DMS53 (cell line): ENCODE measurements around the gene LRRC59.
"Not testable (repeated sequence)": the region's sequence is repeated elsewhere in the genome, so short reads cannot be mapped to it uniquely, and the experiment has no call there.

Experiments
- DNase-seq: peaks from one replicate; lab custom pipeline; 2025; lab: John Stamatoyannopoulos, UW

The LRRC59 gene

DNA sequence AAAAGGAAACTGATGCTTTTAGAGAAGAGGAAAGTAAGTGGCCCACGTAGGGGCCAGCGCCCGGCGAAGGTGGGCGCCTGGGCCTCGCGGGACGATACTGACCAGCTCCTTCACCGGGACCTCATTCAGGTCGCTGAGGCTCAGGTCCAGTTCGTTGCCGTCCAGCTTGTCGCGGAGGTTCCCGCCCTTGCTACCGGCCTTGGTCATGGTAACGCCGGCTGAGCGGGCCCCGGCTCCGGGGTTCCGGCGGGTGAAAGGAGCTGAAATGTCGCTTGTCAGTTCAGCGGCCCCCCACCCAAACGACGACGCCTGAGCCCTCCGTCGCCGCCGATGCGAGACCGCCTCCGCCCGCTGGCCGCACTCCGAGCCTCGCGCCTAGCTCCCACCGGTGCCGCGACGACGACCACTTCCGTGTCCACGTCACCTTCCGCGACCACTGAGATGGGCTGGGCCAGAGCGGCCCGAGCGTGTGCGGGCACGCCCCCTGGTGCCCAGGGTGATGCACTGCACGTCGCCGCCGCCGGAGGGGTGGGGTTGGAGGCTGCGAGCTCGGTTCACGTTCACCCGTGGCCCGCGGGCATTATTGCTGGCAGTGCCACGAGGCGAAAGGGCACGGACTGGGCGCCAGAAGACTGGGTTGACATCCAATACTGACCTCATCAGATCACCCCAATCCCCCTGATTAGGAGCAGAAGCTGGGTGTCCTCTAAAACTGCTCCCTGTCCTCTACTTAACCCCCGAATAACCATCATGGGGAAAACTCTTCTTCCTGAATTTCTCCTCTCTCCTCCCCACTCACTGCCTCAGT is at the start of gene LRRC59:
TSS of gene LRRC59 (minus strand) at position 413 of the 808 bp plus-strand sequence. CDS start at position 207, 206 bp downstream.
- DNase-seq = peak; percentile 95

DNA sequence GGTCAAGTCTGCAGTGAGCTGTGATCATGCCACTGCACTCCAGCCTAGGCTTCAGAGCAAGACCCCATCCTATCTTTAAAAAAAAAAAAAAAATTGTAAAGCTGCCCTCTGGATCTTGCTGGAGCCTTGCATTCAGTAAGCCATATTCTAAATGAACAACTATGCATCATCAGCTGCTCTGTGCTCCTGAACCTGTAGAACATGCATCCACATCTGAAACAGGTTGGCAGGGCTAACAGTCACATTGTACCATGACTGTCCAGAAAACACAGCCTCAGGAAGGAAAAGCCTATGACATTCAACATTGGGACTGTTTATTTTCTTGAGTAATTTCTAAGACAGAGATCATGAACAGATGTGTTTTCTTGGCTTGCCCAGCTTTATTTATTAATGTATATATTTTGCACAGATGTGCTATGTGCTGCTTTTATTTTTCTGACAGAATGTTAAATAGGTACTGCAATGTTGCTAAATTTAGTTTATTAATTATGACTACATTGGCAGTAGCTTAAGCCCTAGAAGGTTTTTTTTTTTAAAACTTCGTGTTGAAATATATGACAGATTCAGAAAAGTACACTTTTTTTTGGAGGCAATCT is 48.5 kb upstream of the LRRC59 start:
- DNase-seq = no peak

GRCh38 chr17:50444841-50445715 is 47.8 kb upstream of the LRRC59 start:
- no peak for DNase-seq

DNA sequence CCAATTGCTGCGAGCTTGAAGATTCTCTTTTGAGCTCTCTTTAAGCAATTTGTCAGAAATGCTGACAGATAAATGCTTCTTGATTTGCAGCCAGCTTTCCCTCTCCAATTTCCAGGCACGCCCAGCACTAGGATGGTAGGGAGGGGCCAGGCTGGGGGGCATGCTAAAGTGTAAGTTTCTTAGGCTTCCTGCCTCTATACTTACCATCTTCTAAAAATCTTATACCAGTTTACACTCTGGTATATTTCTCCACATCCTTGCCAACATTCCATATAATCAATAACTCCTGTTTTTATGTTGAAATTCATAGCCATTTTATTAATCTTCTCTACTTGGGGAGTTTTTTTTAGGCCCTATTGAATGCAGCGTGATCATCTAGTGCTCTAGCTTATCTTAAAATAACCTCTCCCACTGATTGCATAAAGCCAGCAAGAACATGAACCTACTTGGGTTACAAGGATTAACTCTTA is 46.2 kb upstream of the LRRC59 start:
- DNase-seq = peak; percentile 47

DNA sequence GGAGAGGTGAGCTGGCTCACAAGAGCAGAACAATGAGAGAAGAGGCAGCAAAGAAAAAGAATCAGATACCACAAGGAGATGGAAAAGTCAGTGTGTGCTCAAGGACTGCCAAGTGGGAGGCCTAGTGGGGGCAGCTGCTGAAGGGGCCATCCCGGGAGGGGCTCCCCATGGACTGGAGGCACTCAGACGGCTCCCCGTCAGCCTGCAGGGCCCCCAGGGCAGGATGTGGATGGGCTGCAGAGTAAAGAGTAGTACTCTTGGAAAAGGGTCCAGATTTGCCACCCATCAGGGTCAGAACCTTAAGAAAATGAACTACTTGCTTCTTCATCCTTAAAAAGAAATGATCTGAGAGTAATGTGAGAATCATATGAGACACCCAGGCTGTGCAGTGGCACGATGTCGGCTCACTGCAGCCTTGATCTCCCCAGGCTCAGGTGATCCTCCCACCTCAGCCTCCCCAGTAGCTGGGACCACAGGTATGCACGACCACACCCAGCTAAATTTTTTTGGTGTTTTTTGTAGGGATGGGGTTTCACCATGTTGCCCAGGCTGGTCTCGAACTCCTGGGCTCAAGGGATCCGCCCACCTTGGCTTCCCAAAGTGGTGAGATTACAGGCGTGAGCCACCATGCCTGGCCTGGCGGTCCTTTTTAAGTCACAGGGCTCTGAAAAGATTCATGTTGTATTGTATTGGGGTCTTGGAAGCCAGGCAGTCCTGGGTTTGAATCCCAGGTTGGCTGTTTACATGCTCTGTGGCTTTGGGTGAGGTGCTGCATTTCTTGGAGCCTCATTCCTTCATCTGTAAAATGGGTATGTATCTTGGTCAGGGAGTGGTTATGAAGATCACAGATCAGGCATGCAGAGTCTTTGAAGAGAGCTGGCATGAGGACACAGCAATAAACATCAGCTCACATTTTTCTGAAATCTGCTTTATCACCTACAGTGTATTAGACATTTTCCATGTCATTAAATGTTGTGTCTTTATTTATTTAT is 43.8 kb upstream of the LRRC59 start:
- DNase-seq = no peak

DNA sequence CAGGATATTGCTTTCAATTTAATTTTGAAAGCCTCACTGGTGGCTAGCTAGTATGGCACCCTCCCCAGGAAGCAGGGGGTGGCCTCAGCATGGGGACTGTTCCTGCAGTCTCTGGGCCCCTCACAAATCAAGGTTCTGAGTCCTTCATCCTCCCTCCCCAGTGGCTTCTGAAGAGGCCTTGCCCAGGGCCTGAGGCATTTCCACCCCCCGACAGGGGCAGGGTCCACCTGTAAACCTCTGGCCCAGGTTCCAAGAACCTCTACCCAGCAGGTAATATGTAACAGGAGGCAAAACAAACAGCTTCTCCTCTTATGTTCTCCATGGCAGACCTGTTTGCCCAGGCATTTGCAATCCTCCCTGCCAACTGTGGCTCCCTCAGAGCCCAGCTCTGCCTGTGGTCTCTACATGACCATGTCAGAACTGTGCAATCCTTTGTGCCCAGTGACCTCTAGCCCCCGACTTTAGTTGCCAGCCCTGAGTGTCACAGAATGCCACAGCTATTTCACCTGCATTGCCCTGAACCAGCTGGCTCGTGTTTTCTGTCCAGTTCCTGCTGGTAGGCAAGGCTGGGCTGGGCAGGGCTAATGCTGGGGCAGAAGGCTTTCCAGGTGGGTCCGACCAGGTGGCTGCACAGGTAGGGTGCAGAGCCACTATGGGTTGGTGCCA is 43.0 kb upstream of the LRRC59 start:
- DNase-seq = peak; percentile 91

DNA sequence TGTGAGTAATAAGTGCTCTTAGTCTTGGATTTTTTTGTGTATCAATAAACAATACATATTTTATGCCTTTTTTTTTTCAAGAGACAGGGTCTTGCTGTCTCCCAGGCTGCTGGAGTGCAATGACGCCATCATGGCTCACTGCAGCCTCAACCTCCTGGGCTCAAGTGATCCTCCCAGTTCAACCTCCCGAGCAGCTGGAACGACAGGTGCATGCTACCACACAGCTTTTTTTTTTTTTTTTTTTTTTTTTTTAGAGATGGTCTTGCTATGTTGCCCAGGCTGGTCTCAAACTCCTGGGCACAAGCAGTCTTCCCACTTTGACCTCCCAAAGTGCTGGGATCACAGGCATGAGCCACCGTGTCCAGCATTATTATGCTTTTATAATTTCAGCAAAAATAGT is 41.7 kb upstream of the LRRC59 start:
- peak; percentile 89 for DNase-seq

DNA sequence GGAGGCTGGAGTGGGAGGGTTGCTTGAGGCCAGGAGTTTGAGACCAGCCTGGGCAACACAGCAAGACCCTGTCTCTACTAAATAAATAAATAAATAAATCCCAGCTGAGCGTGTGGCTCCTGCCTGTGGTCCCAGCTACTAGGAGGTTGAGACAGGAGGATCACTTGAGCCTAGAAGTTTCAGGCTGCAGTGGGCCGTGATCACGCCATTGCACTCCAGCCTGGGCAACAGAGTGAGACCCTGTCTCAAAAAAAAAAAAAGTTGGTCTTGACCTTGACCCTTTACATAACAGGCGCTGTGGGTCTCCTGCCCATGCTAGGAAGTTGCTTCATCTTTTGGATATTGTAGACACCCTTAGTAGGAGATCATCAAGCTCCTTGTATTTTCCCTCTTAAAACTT is 40.1 kb upstream of the LRRC59 start:
- DNase-seq = no peak

DNA sequence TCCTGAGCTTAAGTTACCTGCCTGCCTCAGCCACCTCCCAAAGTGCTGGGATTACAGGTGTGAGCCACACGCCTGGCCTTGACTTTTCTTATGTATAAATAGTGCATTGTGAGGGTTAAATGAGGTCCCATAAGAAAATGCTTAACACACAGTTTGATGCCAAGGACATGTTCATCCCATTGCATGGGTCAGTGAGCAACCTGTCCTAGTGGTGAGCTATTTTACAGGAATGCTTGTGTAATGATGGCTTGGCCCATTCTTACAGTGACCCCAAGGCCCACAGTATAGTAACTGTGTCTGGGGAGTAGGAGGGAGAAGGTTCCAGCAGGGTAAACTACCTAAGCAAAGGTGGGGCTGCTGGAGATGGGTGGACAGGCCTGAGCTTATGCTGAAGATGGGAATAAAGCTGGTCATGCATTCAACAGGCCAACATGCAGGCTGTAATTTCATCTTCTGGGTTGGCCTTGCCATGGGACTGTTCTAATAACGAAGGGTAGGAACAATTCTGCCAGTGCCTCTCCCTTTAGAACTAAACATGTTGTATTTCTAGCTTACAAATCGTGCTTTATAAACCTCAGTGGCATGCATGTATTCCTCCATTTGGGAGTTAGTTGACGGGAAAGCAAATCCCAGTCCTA is 34.9 kb upstream of the LRRC59 start:
- DNase-seq = no peak

- DNase-seq = no peak
Observed at GRCh38 chr17:50430821-50431618, 33.7 kb upstream of the LRRC59 start.

- DNase-seq = no peak
Observed at GRCh38 chr17:50429793-50430192, 32.5 kb upstream of the LRRC59 start.

- no peak for DNase-seq
Observed at GRCh38 chr17:50428831-50429424, 31.6 kb upstream of the LRRC59 start.

- DNase-seq = not testable (repeated sequence)
Observed at GRCh38 chr17:50428126-50428525, 30.8 kb upstream of the LRRC59 start.

DNA sequence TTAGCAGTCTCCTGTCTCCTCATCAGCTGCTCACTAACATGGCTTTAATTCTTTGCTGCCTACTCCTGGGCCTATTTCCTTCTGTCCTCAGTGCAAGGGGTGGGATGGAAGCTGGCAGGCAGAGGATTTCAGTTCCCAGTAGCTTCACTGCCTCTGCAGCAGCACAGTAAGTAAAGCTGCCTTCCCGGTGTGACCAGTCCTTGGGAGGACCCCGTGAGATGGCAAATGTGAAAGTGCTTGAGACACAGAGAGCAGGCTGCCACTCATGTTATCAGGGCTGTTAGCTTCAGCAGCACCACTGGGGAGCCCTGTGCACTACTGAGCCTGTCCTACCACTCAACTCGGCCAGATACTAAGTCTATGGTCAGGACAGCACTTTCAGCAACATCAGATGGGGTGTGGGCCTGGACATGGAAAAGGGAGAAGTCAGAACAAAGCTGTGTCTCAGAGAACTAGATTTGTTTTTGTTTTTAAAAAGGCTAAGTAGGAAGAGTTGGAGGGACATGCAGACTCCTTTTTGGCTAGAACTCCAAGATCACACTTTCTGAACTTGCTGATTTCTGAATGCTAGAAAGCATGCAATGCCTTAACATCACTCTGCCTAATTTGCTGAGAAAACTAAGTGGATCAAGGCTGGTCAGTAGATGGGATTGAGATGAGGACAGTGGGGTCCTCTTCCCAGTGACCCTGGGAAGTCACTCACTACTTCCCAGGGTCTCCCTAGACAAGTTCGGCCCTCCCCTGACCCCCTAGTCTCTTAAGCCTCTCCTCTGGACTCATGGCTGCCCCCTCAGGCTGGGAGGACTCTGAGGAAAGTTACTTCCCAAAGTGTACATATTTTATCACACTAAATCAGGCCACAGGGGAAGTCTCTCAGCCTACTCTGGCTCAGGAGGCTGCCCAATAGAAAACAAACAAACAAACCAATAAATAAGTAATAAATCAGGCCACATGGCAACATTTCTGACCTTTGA is 29.8 kb upstream of the LRRC59 start:
- DNase-seq = peak; percentile 57

DNA sequence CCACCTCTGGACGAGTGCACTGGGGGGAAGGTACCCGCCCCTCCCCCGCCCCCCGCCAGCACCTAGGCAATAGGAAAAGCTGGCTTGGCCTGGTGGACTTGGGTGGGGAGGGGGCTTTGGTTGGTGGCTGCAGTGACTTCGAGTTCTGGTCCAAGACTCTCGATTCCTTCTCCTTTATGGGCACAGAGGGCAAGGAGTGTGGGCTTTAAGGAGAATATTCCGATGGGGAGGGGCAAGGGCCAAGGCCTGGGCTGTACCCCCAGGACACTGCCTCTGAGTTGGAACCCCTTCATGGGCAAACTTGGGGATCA is 29.1 kb upstream of the LRRC59 start:
- DNase-seq = no peak

DNA sequence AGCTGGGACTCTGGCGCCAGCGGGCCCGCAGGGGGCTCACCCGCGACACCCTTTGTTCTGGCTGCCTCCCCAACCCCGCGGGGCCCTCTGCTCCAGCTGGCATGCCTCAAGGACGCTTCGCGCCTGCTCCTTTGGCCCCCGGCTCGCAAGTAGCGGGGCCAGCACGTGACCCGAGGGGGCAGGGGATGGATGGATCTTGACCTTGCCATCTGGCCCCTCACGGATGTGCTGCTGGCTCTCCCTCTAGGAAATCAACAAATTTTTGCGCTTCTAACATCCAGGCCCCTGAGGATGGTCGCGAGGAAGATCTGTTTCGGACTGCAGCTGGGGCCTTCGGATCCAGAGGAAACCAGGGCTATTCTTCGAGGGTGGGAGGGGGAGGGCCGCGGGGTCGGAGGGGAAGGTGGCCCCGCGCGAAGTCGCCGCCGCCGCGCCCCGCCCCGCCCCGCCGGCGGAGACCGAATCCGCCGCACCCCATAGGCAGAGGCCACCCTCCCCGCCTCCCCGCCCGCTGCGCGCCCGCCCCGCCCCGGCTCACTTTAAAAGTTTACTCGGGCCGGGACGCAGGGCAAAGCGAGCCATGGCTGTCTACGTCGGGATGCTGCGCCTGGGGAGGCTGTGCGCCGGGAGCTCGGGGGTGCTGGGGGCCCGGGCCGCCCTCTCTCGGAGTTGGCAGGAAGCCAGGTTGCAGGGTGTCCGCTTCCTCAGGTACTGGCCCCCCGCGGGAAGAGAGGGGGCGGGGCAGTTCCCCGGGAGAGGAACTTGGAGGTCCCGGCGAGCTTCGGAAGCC is 28.6 kb upstream of the LRRC59 start, which contains the start of gene ACSF2:
TSS of gene ACSF2 (plus strand) at position 537 of the 790 bp plus-strand sequence. CDS start at position 581, 44 bp downstream.
- DNase-seq = peak; percentile 67
